AG08396 (cell line): ENCODE results near the gene ADAM30.

Experiments
- DNase-seq: peaks from one replicate; pipeline ENCODE4 v3.0.0; 2012; ENCODE audit warnings: low spot score, mixed read lengths

The ADAM30 gene

GRCh38 chr1:119896303-119896702, at the start of gene ADAM30:
Gene ADAM30 (minus strand): TSS chr1:119896515. CDS start chr1:119896336, 179 bp downstream.
- no peak for DNase-seq

DNA sequence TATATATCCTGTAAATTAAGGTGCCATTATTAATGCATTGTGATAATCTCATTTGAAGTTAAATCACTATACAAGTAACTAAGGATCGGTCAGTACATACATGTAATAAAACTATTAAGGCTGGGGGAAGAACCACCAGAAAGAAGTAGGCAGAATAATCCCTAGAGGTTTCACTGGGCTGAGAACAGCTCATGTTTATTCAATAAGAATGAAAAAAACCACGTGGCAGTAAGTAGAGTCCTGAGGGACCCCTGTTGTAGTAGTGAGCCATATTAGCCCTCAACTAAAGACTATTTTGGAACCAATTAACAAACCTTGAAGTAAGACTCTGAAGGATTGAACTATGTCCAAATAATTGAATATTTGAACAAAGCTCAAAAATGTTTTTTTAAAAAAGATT, 46.9 kb upstream of the ADAM30 start:
- DNase-seq, result no peak

DNA sequence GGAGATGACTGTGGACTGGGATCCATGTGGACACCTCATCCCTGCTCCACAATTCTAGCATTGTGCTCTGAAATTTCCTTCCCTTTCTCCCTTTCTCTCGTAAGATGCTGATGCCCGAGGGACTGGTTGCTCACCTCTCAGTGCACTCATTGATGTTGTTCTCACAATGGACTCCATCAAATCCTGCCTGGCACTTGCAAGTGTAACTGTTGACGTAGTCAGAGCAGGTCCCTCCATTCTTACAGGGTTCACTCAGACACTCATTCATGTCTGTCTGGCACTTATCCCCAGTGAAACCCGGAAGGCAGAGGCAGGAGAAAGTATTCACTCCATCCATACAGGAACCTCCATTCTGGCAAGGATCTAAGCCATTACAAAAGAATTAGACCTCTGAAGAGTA, 45.1 kb upstream of the ADAM30 start:
- DNase-seq, result no peak

GRCh38 chr1:119940697-119941096, 44.4 kb upstream of the ADAM30 start:
- no peak for DNase-seq

DNA sequence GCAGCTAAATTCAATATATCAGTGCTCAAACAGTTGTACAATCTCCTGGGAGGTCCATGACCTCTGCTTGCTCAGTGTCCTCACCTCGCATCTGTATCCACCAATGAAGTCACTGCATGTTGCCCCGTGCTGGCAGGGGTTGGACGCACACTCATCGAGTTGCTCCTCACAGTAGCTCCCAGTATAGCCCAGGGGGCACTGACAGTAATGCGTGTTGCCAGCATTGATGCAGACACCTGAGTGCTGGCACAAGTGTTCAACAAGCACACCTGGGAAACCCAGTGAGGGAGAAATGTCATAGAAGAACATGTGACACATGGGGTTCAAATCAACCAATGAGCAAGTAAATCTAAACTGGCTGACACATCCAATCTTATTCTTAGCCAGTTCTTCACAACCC, 40.9 kb upstream of the ADAM30 start:
- DNase-seq, result no peak

- no peak for DNase-seq
These were observed 39.6 kb upstream of the ADAM30 start for GRCh38 chr1:119935915-119936314.

DNA sequence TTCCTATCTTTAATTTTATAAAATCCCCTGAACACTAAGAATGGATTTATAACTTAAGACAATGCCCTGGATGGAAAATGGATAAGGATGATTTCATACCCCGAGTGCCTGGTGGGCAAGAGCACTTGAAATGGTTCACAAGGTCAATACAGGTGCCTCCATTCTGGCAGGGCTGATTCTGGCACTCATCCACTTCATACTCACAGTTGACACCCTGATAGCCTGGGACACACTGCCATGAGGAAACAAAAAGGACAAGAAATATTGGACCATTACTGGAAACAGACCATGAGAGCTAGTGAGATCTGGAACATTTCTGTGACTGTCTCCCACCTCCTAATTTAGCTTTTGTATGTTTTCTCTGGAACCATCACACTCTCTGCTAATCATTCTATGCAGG, 39.1 kb upstream of the ADAM30 start:
- no peak for DNase-seq

GRCh38 chr1:119933397-119933796, 37.1 kb upstream of the ADAM30 start:
- no peak for DNase-seq

GRCh38 chr1:119929643-119930315, 33.5 kb upstream of the ADAM30 start:
- DNase-seq, result no peak

DNA sequence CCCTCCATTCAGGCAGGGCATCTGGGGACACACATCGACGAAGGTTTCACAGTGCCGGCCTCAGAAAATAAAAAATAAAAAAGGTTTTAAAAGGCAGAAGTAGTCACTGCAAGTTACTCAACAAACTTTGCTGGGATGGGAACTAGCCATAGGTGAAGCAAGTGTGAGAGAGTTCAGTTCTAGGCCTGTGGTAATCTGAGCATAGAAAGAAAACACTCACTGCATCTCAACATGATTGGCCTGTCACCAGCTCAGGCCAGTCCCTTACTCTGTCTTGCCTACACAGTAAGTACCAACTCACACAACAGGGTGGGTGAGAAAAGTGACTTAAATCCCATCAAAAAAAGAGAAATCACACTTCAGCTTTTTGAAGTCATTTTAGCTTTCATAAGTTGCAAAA, 30.2 kb upstream of the ADAM30 start:
- no peak for DNase-seq

DNA sequence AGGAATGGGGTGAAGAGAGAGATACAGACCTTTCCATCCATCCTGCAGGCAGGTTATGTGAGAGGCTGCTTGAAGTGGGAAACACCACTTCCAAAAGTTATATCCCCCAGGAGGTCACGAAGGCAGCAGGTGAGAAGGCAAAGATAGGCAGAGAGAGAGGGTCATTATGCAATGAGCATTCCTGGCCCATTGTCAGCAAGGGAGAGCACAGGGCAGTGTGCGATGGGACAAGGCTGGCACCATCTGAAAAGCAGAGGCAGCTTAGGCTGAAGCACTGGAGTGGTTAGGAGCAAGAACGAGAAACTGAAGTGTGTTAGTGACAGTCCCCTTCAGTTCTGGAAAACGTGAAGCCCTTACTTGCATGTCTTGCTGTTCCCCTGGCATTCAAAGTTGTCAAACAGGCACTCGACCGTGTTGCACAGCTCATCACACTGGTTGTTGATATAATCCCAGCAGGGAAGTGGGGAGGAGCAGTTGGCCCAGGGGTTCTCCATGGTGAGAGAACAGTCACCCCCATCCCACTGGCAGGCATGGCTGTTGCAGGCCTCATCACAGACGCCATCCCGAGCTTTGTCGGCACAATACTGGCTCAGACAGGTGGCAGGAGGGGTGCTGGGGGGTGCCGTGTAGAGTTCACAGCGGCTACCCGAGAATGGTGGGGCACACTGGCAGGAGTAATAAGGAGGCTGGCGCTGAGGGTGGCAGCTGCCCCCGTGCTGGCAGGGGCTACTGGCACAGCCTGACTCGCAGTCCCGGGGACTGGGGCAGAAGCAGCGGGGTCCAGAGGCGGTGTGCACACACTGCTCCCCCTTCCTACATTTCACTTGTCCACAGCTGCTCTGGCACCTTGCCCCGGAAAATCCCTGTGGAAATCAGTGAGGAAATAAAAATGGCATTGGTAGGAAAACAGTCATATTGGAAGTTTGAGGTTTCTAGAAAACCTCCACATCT, 28.9 kb upstream of the ADAM30 start:
- DNase-seq, result no peak

DNA sequence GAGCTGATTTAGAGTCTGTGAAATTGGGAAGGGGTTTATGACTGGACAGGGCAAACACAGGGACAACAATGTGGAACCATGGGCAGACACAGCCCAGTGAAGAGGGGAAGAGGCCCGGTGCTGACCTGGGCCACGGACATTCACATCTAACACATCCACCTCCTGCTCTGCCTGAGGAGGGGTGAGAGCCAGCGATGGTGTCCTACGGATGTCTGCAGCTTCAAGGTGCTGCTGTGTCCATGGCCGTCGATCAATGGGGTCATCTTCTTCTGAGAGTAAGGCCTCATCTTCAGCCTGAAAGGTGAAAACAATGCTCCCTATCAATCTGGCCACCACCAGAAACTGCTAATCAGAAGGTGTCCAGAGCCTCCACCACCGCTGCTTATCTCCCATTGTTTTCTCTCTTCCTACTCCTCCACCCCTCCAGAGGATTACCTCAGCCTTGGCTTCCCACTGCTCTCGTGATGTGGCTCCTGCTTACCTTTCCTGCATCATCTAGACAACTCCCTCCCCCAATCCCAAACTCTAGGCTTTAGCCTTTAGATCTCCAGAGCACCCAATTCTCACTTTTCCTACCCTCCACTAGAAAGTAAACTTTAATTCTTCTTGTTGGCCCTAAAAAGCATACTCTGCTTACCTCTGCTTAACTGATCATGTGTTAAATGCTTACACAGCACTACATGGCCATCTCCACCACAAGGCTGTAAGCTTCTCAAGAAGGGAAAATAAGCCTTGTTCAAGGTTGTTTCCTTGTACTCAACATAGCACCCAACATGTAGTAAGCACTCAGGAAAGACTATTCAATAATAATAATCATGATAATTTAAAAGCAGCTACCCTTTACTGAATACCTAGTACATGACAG, 24.0 kb upstream of the ADAM30 start:
- no peak for DNase-seq

- DNase-seq, result no peak
These were observed 22.9 kb upstream of the ADAM30 start for GRCh38 chr1:119919241-119919640.

- DNase-seq, result no peak
These were observed 22.0 kb upstream of the ADAM30 start for GRCh38 chr1:119918301-119918700.

DNA sequence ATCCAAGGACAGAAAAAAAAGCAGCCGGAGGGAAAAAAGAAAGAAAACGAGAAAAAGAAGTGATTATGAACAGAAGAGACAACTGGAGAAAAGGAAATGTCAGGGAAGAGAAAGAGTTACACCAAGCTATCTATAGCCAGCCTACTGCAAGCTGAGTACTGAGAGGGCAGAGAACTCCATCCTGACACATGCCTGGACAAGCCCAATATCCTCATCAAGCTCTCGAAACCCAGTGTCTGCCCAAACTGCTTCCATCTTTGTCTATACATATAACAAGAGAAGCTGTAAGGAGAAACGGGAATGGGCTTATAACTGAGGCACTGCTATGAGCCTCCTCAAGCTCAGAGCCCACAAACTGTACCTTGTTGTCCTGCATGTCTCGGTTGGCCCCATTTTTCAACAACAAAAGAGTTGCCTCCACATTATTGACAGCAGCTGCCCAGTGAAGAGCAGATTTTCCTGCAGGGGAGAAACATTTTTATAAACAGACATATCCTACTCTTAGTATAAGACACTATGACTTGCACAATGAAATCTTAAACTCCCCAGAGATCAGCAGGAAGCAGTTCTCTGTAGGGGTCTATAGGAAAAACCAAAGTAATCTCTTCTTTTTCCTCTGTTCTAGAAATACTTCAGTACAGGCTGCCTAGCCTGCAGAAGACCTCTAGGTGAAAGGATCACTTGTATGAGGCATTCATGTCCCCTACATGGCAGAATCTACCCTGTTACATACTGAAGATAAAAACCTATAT, 21.2 kb upstream of the ADAM30 start:
- no peak for DNase-seq

GRCh38 chr1:119915517-119915916, 19.2 kb upstream of the ADAM30 start:
- DNase-seq, result no peak

DNA sequence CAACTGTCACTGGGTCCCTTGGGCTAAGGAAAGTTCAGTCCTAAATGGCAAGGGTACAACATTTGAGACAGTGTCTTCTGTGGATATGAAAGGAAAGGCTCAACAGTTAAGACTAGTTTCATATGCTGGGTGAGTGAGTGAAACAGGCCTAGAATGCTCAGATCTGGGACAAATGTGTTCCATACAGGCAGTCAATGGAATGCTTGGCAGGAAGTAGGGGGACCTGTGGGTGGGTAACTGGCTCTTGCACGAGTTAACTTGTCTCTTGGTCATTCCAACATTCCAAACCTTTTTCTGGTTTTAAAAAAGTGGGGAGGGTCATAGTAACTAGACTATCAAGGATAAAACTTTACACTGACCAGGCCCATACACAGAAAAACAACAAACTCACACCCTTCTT, 17.8 kb upstream of the ADAM30 start:
- DNase-seq, result no peak

GRCh38 chr1:119912963-119913362, 16.6 kb upstream of the ADAM30 start:
- DNase-seq, result no peak

DNA sequence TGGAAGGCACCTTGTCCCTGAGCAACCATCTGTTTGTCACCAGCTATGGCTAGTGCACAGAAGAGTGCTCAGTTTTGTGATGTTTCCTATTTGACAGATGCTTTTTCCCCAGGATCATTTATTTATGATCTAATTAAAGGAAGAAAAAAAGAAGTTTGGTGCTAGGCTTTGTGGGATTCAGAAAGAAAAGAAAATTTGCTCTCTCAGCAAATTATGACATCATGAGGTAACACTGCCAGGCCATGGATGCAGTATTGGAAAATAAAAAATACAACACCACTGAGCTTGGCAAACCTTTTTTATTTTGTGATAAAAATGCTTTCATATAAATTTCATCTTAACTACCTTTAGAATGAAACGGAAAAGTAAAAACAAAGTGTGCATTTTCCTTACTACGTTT, 15.5 kb upstream of the ADAM30 start:
- DNase-seq, result no peak

DNA sequence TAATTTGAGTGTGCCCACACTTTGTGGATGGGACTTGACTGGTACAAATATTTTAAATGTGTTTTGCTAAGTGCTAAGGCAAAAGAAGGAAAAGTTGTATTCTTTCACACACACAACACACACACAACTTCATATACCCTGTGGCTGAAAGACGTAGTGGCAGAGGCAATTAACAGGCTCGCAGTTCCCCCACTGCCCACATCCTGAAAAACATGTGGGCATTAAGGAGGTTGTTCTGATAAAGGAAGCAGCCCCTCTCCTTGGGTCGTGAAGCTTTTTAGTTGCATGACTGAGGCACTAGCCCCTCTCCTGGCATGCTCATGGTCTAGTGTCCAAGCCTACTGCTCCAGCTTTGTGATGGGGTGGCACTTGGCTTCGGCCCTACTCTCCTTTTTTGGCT, 14.3 kb upstream of the ADAM30 start:
- no peak for DNase-seq

- no peak for DNase-seq
These were observed 13.7 kb upstream of the ADAM30 start for GRCh38 chr1:119909890-119910596.
